Heart left ventricle (tissue), 16 donors: ENCODE results near the gene CRADD. TPM values are rescaled to one million over a fixed set of nuclear protein-coding genes. Genes with fewer than 3 reads are reported as not detected.

Source experiments
- ATAC-seq, 4 donors: fragments of 200-7000 bp; cut with Tn5 transposase; one replicate each; pipeline ENCODE4 v1.9.1; 2020 to 2022; ENCODE audit warnings: moderate library complexity in 4 of 4, mild to moderate bottlenecking in 3 of 4, moderate number of reproducible peaks in 1 of 4
- DNase-seq, 5 donors: peaks; one replicate each; pipeline ENCODE4 v3.0.0-alpha.2; 2020
- H3K27ac ChIP-seq, 12 donors: fragments of 200-600 bp; sonication (generic) in 4 of 12; one replicate each; pipeline versions ENCODE4 v1.5.0 to v1.8.0; 2016 to 2022; ENCODE audit warnings: mild to moderate bottlenecking in 2 of 12
- H3K27me3 ChIP-seq, 9 donors: fragments of 200-600 bp; sonication (generic) in 2 of 9; one replicate each; pipeline versions ENCODE4 v1.5.1 to v1.8.0; 2016 to 2022; ENCODE audit warnings: mild to moderate bottlenecking in 3 of 9
- H3K36me3 ChIP-seq, 9 donors: fragments of 200-600 bp; sonication (generic) in 2 of 9; one replicate each; pipeline versions ENCODE4 v1.5.0 to v1.8.0; 2018 to 2022; ENCODE audit warnings: mild to moderate bottlenecking in 2 of 9
- H3K4me1 ChIP-seq, 12 donors: fragments of 200-600 bp; sonication (generic) in 4 of 12; one replicate each; pipeline versions ENCODE4 v1.5.0 to v1.8.0; 2016 to 2022; ENCODE audit warnings: mild to moderate bottlenecking in 3 of 12
- H3K4me3 ChIP-seq, 12 donors: fragments of 200-600 bp; sonication (generic) in 4 of 12; one replicate each; pipeline versions ENCODE4 v1.5.0 to v1.8.0; 2017 to 2022; ENCODE audit warnings: mild to moderate bottlenecking in 9 of 12, moderate library complexity in 4 of 12
- H3K9me3 ChIP-seq, 12 donors: fragments of 200-600 bp; sonication (generic) in 4 of 12; one replicate each; pipeline versions ENCODE4 v1.5.0 to v1.8.0; 2016 to 2022; ENCODE audit warnings: mild to moderate bottlenecking in 1 of 12
- CTCF ChIP-seq, 12 donors: fragments of 200-600 bp; sonication (generic) in 4 of 12; IDR thresholded peaks; one replicate each; pipeline versions ENCODE4 v1.5.0 to v1.8.0; 2018 to 2022; ENCODE audit warnings: antibody characterized with exemption in 12 of 12, mild to moderate bottlenecking in 5 of 12
- POLR2A ChIP-seq, 2 donors: fragments of 450-650 bp; IDR thresholded peaks; one replicate each; pipeline ENCODE4 v1.6.1; 2017; ENCODE audit warnings: antibody characterized with exemption in 2 of 2, mild to moderate bottlenecking in 2 of 2, moderate library complexity in 2 of 2
- WGBS, 4 donors: extraction: QIAGEN DNeasy Blood & Tissue Kit in 2 of 4; methylation state at CpG; one replicate each; pipeline versions ENCODE4 v1.1.5 to v1.1.7; 2013 to 2018; 5-methylcytosine and 5-hydroxymethylcytosine counted together
- intact Hi-C, 10 donors: fragments of 100-400 bp; cut with DNase I; formaldehyde crosslinking; loops; one replicate each; pipeline versions ENCODE4 v1.11.1 to v1.14.2; 2022
- polyA plus RNA-seq, 2 donors: library from polyadenylated mRNA; stranded (reverse); fragments of 200-250 nt; gene quantifications; one replicate each; pipeline ENCODE4 v1.2.3, GENCODE V29; 2013
- total RNA-seq, 9 donors: library from RNA; depleted of rRNA in 2 of 9; stranded (reverse); fragments of >200 nt in 2 of 9; fragmentation: NEBNext Ultra II Directional in 3 of 9; extraction: Animal tissue kit (Norgen Biotek cat#: 25700) in 3 of 9; gene quantifications; one replicate each; pipeline versions ENCODE4 v1.1.0 to v1.2.4, GENCODE V29; 2016 to 2023
- donor health status: ischemic (EF 13 %, LVEDD 7.1; RV severe dilation, severe dysfunction).
- donor health status: healthy with polysubstance abuse.
- donor health status: DM: no; HTN: yes; CAD: no.
- donor health status: DM: no; HTN: no; CAD: no.
- donor health status: ischemic (EF 25% LVEDD 6.9; RV normal size, moderate dysfunction).
- donor health status: ischemic (EF 25% LVEDD 5.7; RV mildly dilated, moderate dysfunction).
- donor health status: healthy.
- donor health status: DM: yes; HTN: yes; CAD: no.
- donor health status: ischemic (EF 35%, LVEDD 5.7; RV mildly dilated, moderate dysfunction).
- donor health status: nonischemic (EF 11% LVEDD 7.7; RV severe dilation, severe dysfunction).
- donor health status: DM: yes; HTN: yes; CAD: no.
- donor health status: PGD.
- donor health status: ischemic (EF 29% LVEDD 5.4; RV normal size, mild dysfunction).
- donor health status: nonischemic (EF 23%, LVEDD 6.1; RV moderate dilation, normal function).

Gene CRADD
- total and polyA plus RNA-seq, 11 donors: 11.0 to 100 (median 44.5) TPM

GRCh38 chr12:93654421-93654820 lies 22.8 kb upstream of the CRADD start:
- no peak for TF ChIP-seq CTCF (IDR thresholded peaks at IDR 0.05)
- no peak for TF ChIP-seq POLR2A (IDR thresholded peaks at IDR 0.05)
- intact Hi-C loops: no loop called here
- H3K27me3 ChIP-seq: no peaks in the 10 kb centered on the region
- H3K27ac ChIP-seq: no peak overlapping the region
- H3K4me1 ChIP-seq: no peaks in the 10 kb centered on the region
- H3K9me3 ChIP-seq: no peaks in the 10 kb centered on the region
- ATAC-seq (no peak), DNase-seq (no peak)
- no peaks in the 10 kb centered on the region for H3K36me3 ChIP-seq
- no peak overlapping the region for H3K4me3 ChIP-seq
- WGBS, 4 donors: 85 to 98% (median 93%) methylated on average over 2 of the region's 2 CpGs

GRCh38 chr12:93657071-93657470 lies 20.1 kb upstream of the CRADD start:
- 94 to 97% (median 95%) methylated on average over 2 of the region's 2 CpGs for WGBS, 4 donors
- ATAC-seq: no peak
- Histone ChIP-seq H3K4me3 (no peak overlapping the region), H3K36me3 (no peaks in the 10 kb centered on the region), H3K27ac (no peak overlapping the region), H3K4me1 (no peaks in the 10 kb centered on the region), H3K27me3 (no peaks in the 10 kb centered on the region), H3K9me3 (no peaks in the 10 kb centered on the region)
- no peak for DNase-seq
- intact Hi-C loops: no loop called here
- no peak for TF ChIP-seq POLR2A (IDR thresholded peaks at IDR 0.05)
- TF ChIP-seq CTCF (IDR thresholded peaks at IDR 0.05): no peak

GRCh38 chr12:93661021-93661420 lies 16.2 kb upstream of the CRADD start:
- intact Hi-C loops: loop anchor here in 3 of 10 donors (5.0 kb wide), 2 partner anchors 34 to 44 kb away; no protein-coding TSS in a partner anchor
- WGBS, 4 donors: 58 to 70% (median 64%) methylated on average over 3 of the region's 3 CpGs

More at GRCh38 chr12:93661021-93661420, 16.2 kb upstream of the CRADD start:
- no peaks in the 10 kb centered on the region for H3K4me1 ChIP-seq
- H3K4me3 ChIP-seq: no peak overlapping the region
- DNase-seq (no peak), ATAC-seq (no peak)
- no peaks in the 10 kb centered on the region for H3K27me3 ChIP-seq
- TF ChIP-seq CTCF (IDR thresholded peaks at IDR 0.05) (no peak), POLR2A (IDR thresholded peaks at IDR 0.05) (no peak)
- H3K27ac ChIP-seq: no peak overlapping the region
- no peaks in the 10 kb centered on the region for H3K36me3 ChIP-seq
- H3K9me3 ChIP-seq: no peaks in the 10 kb centered on the region
